ENCODE measurements around the gene FARP1.

Gene FARP1

GRCh38 chr13:98289339-98289945 lies 146.5 kb downstream of the FARP1 start:
- no peak for DNase-seq

- DNase-seq, result no peak
Observed at GRCh38 chr13:98290261-98290660, 147.4 kb downstream of the FARP1 start.

- no peak for DNase-seq
Observed at GRCh38 chr13:98291658-98292057, 148.8 kb downstream of the FARP1 start.

DNA sequence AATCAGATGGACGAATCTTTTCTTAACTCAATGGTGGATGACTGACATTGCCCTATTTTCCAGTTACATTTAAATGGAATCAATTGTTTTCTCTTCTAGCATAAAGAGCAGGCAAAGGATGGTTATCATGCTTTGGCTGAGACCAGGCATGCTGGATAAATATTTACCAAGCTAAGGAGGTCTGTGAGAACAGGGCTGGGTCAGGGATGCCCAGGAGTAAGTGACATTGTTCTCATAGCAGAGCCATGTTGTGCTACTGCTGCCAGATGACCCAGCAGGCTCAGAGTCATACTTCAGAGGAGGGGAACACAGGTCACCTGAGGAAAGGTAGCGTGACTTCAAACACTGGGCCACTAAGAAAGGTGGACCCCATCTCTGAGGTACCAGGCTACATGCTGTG lies 150.2 kb downstream of the FARP1 start:
- no peak for DNase-seq

DNA sequence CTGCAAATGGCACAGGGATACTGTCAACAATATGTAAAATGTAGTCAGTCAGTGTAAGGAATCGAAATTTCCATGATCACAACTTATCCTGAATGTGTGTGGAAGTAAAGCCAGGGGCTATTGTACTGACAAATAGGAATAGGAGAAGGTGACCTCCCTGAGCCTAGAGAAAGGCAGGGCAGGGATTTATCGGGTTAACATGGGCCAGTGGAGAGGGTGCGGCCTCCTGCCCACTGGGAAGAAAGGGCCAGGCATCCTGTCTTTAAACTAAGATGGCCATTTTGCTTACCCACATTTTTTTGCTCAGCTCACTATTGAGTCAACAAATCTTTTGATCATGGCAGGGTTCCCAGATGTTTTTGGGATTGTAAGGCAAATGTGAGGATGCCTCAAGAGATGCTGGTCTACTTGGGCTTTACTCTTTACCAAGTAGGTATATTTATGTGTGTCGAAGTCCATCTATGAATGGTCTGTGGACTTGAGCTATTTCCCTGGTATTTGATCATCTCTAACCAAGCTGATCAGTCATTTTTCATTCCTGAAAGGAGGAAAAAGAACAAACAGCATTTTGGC lies 150.8 kb downstream of the FARP1 start:
- DNase-seq, result no peak

DNA sequence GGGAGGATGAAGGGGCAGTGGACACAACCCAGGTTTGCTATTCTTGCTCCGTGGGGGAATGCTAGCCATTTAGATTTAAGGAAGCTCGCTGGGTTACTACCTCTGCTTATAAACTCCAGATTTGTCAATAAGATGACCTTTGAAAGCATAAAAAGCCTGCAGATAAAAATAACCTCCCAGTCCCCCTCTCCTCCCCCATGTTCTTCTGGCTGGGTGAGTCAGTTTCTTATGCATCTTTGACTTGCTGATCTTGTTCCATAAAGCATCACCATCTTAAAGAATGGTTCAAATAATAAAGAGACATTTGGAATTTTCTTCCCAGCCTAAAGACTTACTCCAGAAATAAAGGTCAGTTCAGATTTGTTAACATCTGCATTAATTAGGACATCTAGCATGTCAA lies 152.5 kb downstream of the FARP1 start:
- no peak for DNase-seq

DNA sequence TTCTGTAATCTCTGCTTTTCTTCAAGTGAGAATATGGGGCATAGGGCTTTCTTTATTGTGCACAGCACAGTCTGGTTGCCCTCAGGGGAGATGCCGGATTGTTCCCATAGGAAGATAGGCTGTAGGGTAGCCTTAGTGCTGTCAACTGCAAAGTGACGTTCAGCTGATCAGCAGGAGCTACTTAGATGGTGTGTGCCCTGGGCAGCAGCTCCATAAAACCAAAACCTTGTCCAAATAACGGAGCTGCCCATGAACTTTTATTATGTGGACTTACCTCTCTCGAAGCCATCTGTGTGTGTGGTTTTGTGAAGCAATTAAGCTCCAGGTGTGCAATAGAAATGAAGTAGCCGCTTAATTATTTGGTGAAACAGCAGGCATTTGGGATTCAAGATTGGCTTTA lies 154.2 kb downstream of the FARP1 start:
- DNase-seq, result no peak

- no peak for DNase-seq
Observed at GRCh38 chr13:98297745-98298144, 154.9 kb downstream of the FARP1 start.

DNA sequence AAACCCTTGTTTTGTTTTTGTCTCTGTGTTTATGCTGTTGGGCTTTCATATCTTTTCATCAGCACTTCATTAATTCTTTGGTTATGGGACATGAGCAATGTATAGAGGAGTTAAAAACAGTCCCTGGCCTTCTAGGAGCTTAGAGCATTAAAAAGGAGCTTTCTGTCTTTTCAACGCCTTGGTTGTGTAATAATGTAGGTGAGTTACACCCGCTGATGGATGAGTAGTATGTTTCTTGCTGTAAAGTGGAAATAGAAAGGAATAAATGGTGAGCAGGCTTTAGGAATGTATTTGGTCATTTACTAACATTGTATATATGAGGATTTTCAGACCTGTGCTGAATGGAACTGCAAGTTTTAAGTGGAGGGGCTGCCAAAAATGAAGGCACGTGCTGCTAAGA lies 155.7 kb downstream of the FARP1 start:
- no peak for DNase-seq

DNA sequence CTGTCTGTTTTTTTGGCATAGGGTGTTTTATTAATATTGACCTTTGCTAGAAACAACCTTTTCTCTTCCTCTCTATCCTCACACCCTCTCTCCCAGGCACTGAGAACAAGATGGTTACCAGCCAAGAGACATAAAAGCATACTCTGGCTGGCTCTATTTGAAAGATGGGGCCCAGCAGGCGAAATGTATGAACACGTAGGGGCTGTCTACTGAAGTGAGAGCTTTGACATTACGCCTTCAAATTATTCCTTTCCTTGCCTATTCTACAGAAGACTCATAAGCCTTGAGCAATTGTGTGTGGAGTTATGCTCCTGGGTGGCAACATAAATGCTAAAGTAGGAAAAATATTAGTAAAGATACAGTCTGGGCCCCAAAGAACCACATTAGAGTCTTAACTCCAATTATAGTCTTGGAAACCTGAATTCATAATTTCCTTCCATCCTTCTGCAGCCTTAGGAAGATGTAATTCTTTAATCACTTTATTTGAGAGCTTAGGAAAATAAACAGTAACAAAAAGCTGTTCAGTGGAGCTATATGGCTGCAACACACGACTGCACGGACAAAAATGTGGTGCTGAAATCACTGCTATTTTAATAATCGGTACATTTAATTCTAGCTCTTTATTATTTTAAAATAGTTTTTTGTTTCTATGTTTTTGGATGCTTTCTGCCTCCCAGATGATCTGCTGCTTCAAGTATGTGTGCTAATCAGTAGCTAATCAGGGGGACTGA lies 156.5 kb downstream of the FARP1 start:
- no peak for DNase-seq

GRCh38 chr13:98299966-98300350 lies 157.1 kb downstream of the FARP1 start:
- no peak for DNase-seq

DNA sequence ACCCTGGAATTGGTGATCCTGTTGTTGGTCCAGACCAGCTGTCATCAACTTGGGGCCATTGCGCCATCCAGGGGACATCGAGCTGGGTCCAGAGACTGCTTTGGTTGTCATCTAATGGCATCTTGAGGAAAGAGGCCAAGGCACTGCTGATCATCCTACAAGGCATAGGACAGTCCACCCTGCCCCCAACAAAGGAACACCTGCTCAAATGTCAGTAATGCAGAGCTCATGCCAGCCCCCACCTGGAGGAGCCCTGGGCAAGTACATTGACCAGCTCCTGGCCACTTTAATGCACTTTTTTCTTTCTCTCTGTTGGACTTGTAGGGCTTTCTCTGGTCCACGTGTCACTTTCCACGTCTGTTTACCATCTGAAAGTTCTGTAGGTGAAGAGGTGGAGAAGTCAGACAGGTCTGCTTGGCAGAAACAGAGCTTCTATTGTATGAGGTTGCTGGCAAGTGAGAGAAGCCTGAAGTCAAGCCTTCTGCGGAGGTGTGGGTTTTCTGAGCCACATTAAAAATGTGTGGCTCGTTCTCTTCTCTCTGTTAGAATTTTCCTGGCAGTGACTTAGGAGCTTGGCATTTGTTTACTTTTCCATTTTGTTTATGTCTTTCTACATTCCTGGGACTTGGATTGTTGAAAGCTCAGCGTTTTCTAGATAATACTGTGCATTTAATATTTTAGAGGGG lies 158.2 kb downstream of the FARP1 start:
- no peak for DNase-seq

DNA sequence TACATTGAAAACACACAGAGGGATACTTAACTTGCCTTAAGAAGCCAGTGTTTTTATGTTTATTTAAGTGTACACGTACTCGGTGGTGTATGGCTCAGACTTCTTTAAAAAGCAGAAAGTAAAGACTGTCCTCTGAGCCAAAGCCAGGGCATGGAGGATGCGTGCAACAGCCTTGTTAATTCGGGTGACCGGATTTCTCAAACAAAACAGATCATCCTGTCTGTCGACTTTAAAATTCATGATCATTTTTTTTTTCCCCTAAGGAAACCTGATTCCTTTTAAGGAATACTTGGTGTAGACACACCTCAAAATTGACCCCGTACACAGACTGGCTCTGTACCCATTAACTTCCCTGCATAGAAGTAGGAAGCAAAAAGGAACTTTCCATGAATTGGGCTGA lies 158.8 kb downstream of the FARP1 start:
- no peak for DNase-seq

GRCh38 chr13:98303858-98304257 lies 161.0 kb downstream of the FARP1 start:
- no peak for DNase-seq

GRCh38 chr13:98305670-98306069 lies 162.8 kb downstream of the FARP1 start:
- DNase-seq, result no peak

DNA sequence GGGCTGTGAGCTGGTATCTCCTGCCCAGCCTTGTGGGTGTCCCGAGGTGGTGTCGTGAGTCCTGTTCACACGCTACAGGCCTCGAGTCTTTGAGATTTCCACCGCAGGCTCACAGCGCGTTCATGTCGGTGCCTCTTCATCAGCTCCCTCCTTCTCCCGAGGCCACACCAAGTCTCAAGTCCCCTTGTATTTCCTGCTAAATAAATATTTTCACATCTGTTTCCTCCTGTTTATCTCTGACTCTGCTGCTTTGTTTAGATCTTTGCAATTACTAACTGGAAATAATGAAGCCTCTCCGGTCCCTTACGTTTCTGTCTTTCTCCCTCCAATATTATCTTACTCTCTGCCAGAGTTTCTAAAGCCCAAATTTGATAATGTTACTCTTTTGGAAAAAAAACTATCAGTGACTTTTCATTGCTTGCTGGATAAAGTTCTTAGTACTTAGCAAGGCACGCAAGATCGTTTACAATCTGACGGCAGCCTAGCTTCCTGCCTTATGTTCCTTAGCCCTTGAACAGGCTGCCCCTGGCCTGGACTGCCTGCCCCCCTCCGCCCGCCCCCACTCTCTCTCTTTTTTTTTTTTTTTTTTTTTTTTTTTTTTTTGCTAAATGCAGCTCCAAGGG lies 164.7 kb downstream of the FARP1 start:
- DNase-seq, result no peak

- DNase-seq, result no peak
Observed at GRCh38 chr13:98308086-98308911, 165.4 kb downstream of the FARP1 start.

- no peak for DNase-seq
Observed at GRCh38 chr13:98309569-98310335, 166.9 kb downstream of the FARP1 start.

- DNase-seq, result no peak
Observed at GRCh38 chr13:98310485-98311199, 167.7 kb downstream of the FARP1 start.

DNA sequence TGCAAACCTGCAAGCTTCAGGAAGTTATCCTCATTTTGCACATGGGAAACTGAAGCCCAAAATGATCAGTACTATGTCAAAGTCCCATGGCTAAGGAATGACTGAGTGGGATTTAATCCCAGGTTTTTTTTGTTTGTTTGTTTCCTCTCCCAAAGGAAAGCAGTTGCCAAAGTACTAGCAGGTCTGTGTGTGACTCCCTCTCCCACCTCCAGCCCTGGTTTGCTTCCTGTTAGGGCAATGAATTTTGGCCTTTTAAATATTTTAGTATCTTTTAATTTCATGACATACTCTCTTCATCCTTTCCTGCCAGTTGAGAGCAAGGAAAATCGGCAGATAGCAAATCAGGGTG lies 168.3 kb downstream of the FARP1 start:
- no peak for DNase-seq

DNA sequence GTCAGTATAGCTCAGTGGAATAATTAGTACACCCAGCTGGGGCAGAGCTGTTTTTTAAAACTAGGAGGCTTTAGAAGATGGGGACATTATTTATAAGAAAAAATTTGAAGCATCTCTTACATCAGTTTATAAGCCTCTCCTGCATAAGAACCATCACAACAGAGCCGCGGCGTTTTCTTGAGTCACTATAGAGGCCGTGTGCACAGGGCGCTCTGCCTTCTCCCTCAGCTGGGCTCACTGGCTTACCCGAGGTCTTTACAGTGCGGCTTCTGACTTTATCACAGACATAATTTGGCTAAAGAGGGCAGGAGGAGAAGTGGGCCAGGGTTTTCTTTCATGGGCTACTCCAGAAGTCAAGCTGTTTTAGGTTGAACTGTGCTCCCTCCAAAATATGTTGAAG lies 169.7 kb downstream of the FARP1 start:
- no peak for DNase-seq

Measured in activated T-cell treated with anti-CD3 and anti-CD28 coated beads, Interleukin-2, amount 50 U/mL, for 48 hours (primary cell).